GM12872 (cell line): ENCODE data around the gene ARL8A.

Experiments used
- CTCF ChIP-seq: IDR thresholded peaks from 3 replicates; pipeline ENCODE4 v1.5.1; 2011; ENCODE audit warnings: low read depth, mild to moderate bottlenecking, low read length, moderate library complexity; ENCODE audit not compliant: insufficient read depth

Gene ARL8A

GRCh38 chr1:202086579-202087350 is 57.8 kb downstream of the ARL8A start:
- no peak for TF ChIP-seq CTCF

- TF ChIP-seq CTCF: no peak
Measured at GRCh38 chr1:202085682-202086373, 58.7 kb downstream of the ARL8A start.

GRCh38 chr1:202084791-202085681 is 59.5 kb downstream of the ARL8A start:
- no peak for TF ChIP-seq CTCF
